Adrenal gland (tissue), 5 donors: Measurements from ENCODE around the gene SMAD7.

Experiments used
- CTCF ChIP-seq, 6 experiments: fragments of 450-650 bp in 4 of 6; fragments of 200-600 bp in 2 of 6; sonication (generic) in 1 of 6; IDR thresholded peaks; 1 replicate in 5 of 6; 2 replicates in 1 of 6; pipeline versions ENCODE4 v1.5.1 to v1.8.0; 2016 to 2021; ENCODE audit warnings: antibody characterized with exemption in 6 of 6, mild to moderate bottlenecking in 2 of 6, moderate library complexity in 1 of 6
- POLR2A ChIP-seq, 2 donors: fragments of 450-650 bp; IDR thresholded peaks; one replicate each; pipeline ENCODE4 v1.6.1; 2017; ENCODE audit warnings: antibody characterized with exemption in 2 of 2, mild to moderate bottlenecking in 2 of 2, moderate library complexity in 1 of 2
- donor health status: DM: no; HTN: no; CAD: no.

GRCh38 chr18:48878471-48878870 is 72.3 kb downstream of the SMAD7 start:
- TF ChIP-seq POLR2A (IDR thresholded peaks at IDR 0.05) (no peak), CTCF (IDR thresholded peaks at IDR 0.05) (no peak)
